Activated CD8-positive, alpha-beta T cell treated with anti-CD3 and anti-CD28 coated beads, Interleukin-2, amount 10 ng/mL, durations not matched to agents 7 days and 5 days (primary cell): ENCODE measurements around the gene SLIT1. TPM values are rescaled to one million over a fixed set of nuclear protein-coding genes. Genes with fewer than 3 reads are reported as not detected.

Experiments used
- ATAC-seq: fragments of 150-1000 bp; cut with Tn5 transposase; one replicate; pipeline ENCODE4 v1.10.0; 2021; ENCODE audit warnings: moderate library complexity
- CTCF ChIA-PET: fragments of 350-600 bp; sonication (Branson Sonifier 250); formaldehyde crosslinking; loops from one replicate; lab custom pipeline; 2021; ENCODE audit warnings: antibody characterized with exemption; lab: Charles Lee
- POLR2A ChIA-PET: fragments of 350-600 bp; sonication (Branson Sonifier 250); formaldehyde crosslinking; loops from one replicate; lab custom pipeline; 2021; ENCODE audit warnings: antibody characterized with exemption; lab: Charles Lee
- DNase-seq: peaks from one replicate; pipeline ENCODE4 v3.0.0-alpha.2; 2020
- H3K27ac Mint-ChIP-seq: one replicate; pipeline ENCODE4 v1.8.0; 2021; ENCODE audit warnings: mild to moderate bottlenecking, mixed read lengths
- H3K27me3 Mint-ChIP-seq: one replicate; pipeline ENCODE4 v1.8.0; 2021; ENCODE audit warnings: low read depth, mixed read lengths
- H3K36me3 Mint-ChIP-seq: one replicate; pipeline ENCODE4 v1.8.0; 2021; ENCODE audit warnings: low read depth, mixed read lengths
- H3K4me1 Mint-ChIP-seq: one replicate; pipeline ENCODE4 v1.8.0; 2021; ENCODE audit warnings: low read depth, mixed read lengths
- H3K4me3 Mint-ChIP-seq: one replicate; pipeline ENCODE4 v1.8.0; 2021; ENCODE audit warnings: mild to moderate bottlenecking, mixed read lengths
- H3K9me3 Mint-ChIP-seq: one replicate; pipeline ENCODE4 v1.8.0; 2022; ENCODE audit warnings: mixed read lengths; ENCODE audit not compliant: insufficient read depth
- total RNA-seq, 2 experiments: library from RNA; stranded (reverse); gene quantifications; one replicate each; pipeline ENCODE4 v1.2.3, GENCODE V29; 2021

Gene SLIT1
- total RNA-seq, 2 experiments from 2014 or later: 0.70 to 0.71 TPM

- POLR2A ChIA-PET: interaction anchor here (0.7 kb wide), 1 partner anchor 159 kb away, joined by 3 read pairs; no protein-coding TSS in a partner anchor
- Mint-ChIP-seq H3K27me3 (peaks cover 9% of the 10 kb centered on the region), H3K27ac (no peak overlapping the region), H3K4me3 (no peak overlapping the region), H3K4me1 (no peaks in the 10 kb centered on the region), H3K9me3 (no peaks in the 10 kb centered on the region), H3K36me3 (no peaks in the 10 kb centered on the region)
- CTCF ChIA-PET: interaction anchor here (1.7 kb wide), 1 partner anchor 87 kb away, joined by 5 read pairs; no protein-coding TSS in a partner anchor
- ATAC-seq (no peak), DNase-seq (no peak)
These were observed 62.0 kb downstream of the SLIT1 start for GRCh38 chr10:97123765-97124164.

GRCh38 chr10:97121041-97121440 lies 64.7 kb downstream of the SLIT1 start:
- H3K4me3 Mint-ChIP-seq: no peak overlapping the region
- H3K27ac Mint-ChIP-seq: no peak overlapping the region
- ATAC-seq: no peak
- H3K9me3 Mint-ChIP-seq: no peaks in the 10 kb centered on the region
- POLR2A ChIA-PET: no interaction called here
- no peak for DNase-seq
- no peaks in the 10 kb centered on the region for H3K4me1 Mint-ChIP-seq
- peaks cover 9% of the 10 kb centered on the region for H3K27me3 Mint-ChIP-seq
- CTCF ChIA-PET: interaction anchor here (3.1 kb wide), 1 partner anchor 48 kb away, joined by 12 read pairs; no protein-coding TSS in a partner anchor
- H3K36me3 Mint-ChIP-seq: no peaks in the 10 kb centered on the region

GRCh38 chr10:97120370-97120769 lies 65.4 kb downstream of the SLIT1 start:
- Mint-ChIP-seq H3K36me3 (no peaks in the 10 kb centered on the region), H3K4me1 (no peaks in the 10 kb centered on the region), H3K27me3 (peaks cover 9% of the 10 kb centered on the region), H3K27ac (no peak overlapping the region), H3K4me3 (no peak overlapping the region), H3K9me3 (no peaks in the 10 kb centered on the region)
- CTCF ChIA-PET: interaction anchor here (1.7 to 3.1 kb wide), 2 partner anchors 47 to 83 kb away, joined by 3 to 12 read pairs; no protein-coding TSS in a partner anchor
- POLR2A ChIA-PET: no interaction called here
- ATAC-seq: no peak
- no peak for DNase-seq

- Mint-ChIP-seq H3K27me3 (peaks cover 5% of the 10 kb centered on the region), H3K27ac (no peak overlapping the region), H3K4me3 (no peak overlapping the region), H3K9me3 (no peaks in the 10 kb centered on the region), H3K4me1 (no peaks in the 10 kb centered on the region), H3K36me3 (no peaks in the 10 kb centered on the region)
- ChIA-PET POLR2A (no interaction called here), CTCF (interaction anchor here (1.7 to 3.1 kb wide), 2 partner anchors 46 to 82 kb away, joined by 3 to 12 read pairs; no protein-coding TSS in a partner anchor)
- DNase-seq (no peak), ATAC-seq (no peak)
These were observed 66.6 kb downstream of the SLIT1 start for GRCh38 chr10:97119058-97119745.

GRCh38 chr10:97117372-97117771 lies 68.4 kb downstream of the SLIT1 start:
- no peaks in the 10 kb centered on the region for H3K4me1 Mint-ChIP-seq
- DNase-seq (no peak), ATAC-seq (no peak)
- ChIA-PET POLR2A (interaction anchor here (0.7 kb wide), 2 partner anchors 107 to 369 kb away, joined by 3 read pairs; no protein-coding TSS in a partner anchor), CTCF (interaction anchor here (1.2 to 2.5 kb wide), 5 partner anchors 9 to 80 kb away, joined by 3 to 16 read pairs (median 5); no protein-coding TSS in a partner anchor)
- H3K27ac Mint-ChIP-seq: no peak overlapping the region
- H3K4me3 Mint-ChIP-seq: no peak overlapping the region
- peaks cover 6% of the 10 kb centered on the region for H3K27me3 Mint-ChIP-seq
- H3K36me3 Mint-ChIP-seq: no peaks in the 10 kb centered on the region
- no peaks in the 10 kb centered on the region for H3K9me3 Mint-ChIP-seq

DNA sequence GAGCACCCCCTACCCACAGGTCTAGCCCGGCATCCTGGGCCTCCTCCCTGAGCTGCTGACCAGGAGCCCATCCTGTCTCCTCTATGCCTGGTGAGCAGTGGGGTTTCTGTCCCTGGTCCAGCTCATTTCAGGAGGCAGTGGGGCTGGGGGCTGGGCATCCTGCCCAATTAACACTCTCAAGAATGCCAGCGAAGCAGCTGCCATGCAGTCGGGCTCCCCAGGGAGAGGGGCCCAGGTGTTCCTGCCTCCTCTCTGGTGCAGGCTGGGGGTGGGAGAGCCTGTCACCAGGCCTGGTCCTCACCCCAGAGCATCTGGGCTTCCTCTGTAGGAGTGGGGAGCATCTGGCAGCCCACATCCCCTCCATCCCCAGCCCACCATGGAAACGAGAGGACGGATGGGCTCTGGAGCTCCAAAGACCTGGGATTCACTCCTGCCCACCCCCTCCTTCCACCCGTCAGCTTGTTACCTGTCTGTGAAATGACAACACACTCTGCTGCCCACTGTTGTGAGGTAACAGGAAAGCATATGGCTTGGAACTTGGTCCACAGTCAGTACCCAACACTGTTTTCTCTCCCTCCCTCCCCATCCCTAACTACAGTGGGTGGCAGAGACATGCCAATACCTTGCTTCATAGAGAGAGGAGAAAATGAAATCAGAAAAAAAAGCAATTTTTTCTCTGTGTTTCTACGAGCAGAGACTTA lies 69.1 kb downstream of the SLIT1 start:
- POLR2A ChIA-PET: interaction anchor here (0.7 kb wide), 1 partner anchor 368 kb away, joined by 3 read pairs; no protein-coding TSS in a partner anchor
- ATAC-seq: no peak
- H3K4me3 Mint-ChIP-seq: no peak overlapping the region
- CTCF ChIA-PET: interaction anchor here (0.7 to 2.5 kb wide), 6 partner anchors 8 to 80 kb away, joined by 3 to 16 read pairs (median 4); no protein-coding TSS in a partner anchor
- DNase-seq: no peak
- H3K9me3 Mint-ChIP-seq: no peaks in the 10 kb centered on the region
- H3K4me1 Mint-ChIP-seq: no peaks in the 10 kb centered on the region
- H3K27ac Mint-ChIP-seq: no peak overlapping the region
- H3K27me3 Mint-ChIP-seq: peaks cover 7% of the 10 kb centered on the region
- no peaks in the 10 kb centered on the region for H3K36me3 Mint-ChIP-seq

- ATAC-seq (no peak), DNase-seq (no peak)
- POLR2A ChIA-PET: no interaction called here
- Mint-ChIP-seq H3K27me3 (peaks cover 6% of the 10 kb centered on the region), H3K4me3 (no peak overlapping the region), H3K27ac (no peak overlapping the region), H3K9me3 (no peaks in the 10 kb centered on the region), H3K36me3 (no peaks in the 10 kb centered on the region), H3K4me1 (no peaks in the 10 kb centered on the region)
- CTCF ChIA-PET: interaction anchor here (0.7 to 2.5 kb wide), 3 partner anchors 17 to 95 kb away, joined by 3 to 16 read pairs (median 3); no protein-coding TSS in a partner anchor
These were observed 69.9 kb downstream of the SLIT1 start for GRCh38 chr10:97115846-97116245.

DNA sequence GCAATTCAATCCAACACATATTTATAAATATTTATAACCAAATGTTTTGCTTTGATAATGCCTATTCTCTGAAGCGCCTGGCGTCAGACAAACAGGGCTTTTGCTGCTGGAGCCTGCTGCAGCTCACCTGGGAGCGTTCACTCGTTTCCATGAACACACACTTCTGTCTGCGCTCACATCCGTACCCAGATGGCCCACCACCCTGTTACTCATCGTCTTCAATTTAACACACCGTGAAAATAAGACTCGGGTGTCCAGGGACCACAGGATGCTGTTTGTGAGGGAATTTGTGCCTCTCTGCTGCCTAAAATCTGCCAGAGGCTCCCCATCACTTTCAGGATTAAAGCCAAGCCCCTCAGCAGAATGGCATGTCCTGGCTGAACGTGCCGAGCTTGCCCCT lies 74.1 kb downstream of the SLIT1 start:
- Mint-ChIP-seq H3K36me3 (no peaks in the 10 kb centered on the region), H3K27ac (no peak overlapping the region), H3K4me1 (peaks cover 4% of the 10 kb centered on the region), H3K27me3 (peaks cover 18% of the 10 kb centered on the region), H3K4me3 (no peak overlapping the region), H3K9me3 (no peaks in the 10 kb centered on the region)
- CTCF ChIA-PET: interaction anchor here (1.6 kb wide), 1 partner anchor 39 kb away, joined by 5 read pairs; no protein-coding TSS in a partner anchor
- ATAC-seq (no peak), DNase-seq (no peak)
- POLR2A ChIA-PET: no interaction called here

GRCh38 chr10:97109547-97109946 lies 76.2 kb downstream of the SLIT1 start:
- ATAC-seq: no peak
- Mint-ChIP-seq H3K36me3 (no peaks in the 10 kb centered on the region), H3K27ac (no peak overlapping the region), H3K9me3 (no peaks in the 10 kb centered on the region), H3K27me3 (peaks cover 22% of the 10 kb centered on the region), H3K4me1 (peaks cover 4% of the 10 kb centered on the region), H3K4me3 (no peak overlapping the region)
- CTCF ChIA-PET: interaction anchor here (0.7 kb wide), 1 partner anchor 87 kb away, joined by 3 read pairs; no protein-coding TSS in a partner anchor
- POLR2A ChIA-PET: no interaction called here
- no peak for DNase-seq

- Mint-ChIP-seq H3K27me3 (peaks cover 22% of the 10 kb centered on the region), H3K27ac (no peak overlapping the region), H3K4me1 (peaks cover 4% of the 10 kb centered on the region), H3K9me3 (no peaks in the 10 kb centered on the region), H3K4me3 (no peak overlapping the region), H3K36me3 (no peaks in the 10 kb centered on the region)
- ATAC-seq (no peak), DNase-seq (no peak)
- POLR2A ChIA-PET: no interaction called here
- CTCF ChIA-PET: interaction anchor here (1.0 to 1.9 kb wide), 4 partner anchors 10 to 89 kb away, joined by 4 to 7 read pairs (median 4); no protein-coding TSS in a partner anchor
These were observed 78.2 kb downstream of the SLIT1 start for GRCh38 chr10:97107551-97107950.

- H3K27ac Mint-ChIP-seq: no peak overlapping the region
- H3K36me3 Mint-ChIP-seq: no peaks in the 10 kb centered on the region
- ATAC-seq (no peak), DNase-seq (no peak)
- H3K27me3 Mint-ChIP-seq: peaks cover 16% of the 10 kb centered on the region
- ChIA-PET CTCF (interaction anchor here (0.6 to 1.9 kb wide), 4 partner anchors 25 to 104 kb away, joined by 3 to 7 read pairs (median 4); no protein-coding TSS in a partner anchor), POLR2A (no interaction called here)
- H3K4me1 Mint-ChIP-seq: peaks cover 4% of the 10 kb centered on the region
- no peak overlapping the region for H3K4me3 Mint-ChIP-seq
- no peaks in the 10 kb centered on the region for H3K9me3 Mint-ChIP-seq
These were observed 79.6 kb downstream of the SLIT1 start for GRCh38 chr10:97106207-97106606.
